CMK (cell line): ENCODE measurements around the gene FAM3D.

Experiments
- DNase-seq: peaks from one replicate; pipeline ENCODE4 v3.0.0-alpha.2; 2010; ENCODE audit warnings: low read depth

Gene FAM3D

DNA sequence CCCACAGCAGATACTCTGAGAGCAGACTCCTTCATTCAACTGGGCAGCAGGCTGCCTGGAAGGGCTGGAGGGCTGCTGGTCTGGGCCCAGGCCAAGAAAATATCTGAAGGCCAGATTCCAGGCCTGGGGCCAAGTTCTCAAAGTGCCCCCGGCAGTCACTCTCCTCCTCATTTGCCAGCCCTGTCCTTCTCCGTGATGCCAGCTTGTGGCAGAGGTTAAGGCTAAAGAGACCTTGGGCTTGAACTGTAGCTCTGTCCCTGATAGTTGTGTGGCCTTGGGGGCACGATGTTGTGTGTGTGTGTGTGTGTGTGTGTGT is 39.0 kb downstream of the FAM3D start:
- DNase-seq: no peak

DNA sequence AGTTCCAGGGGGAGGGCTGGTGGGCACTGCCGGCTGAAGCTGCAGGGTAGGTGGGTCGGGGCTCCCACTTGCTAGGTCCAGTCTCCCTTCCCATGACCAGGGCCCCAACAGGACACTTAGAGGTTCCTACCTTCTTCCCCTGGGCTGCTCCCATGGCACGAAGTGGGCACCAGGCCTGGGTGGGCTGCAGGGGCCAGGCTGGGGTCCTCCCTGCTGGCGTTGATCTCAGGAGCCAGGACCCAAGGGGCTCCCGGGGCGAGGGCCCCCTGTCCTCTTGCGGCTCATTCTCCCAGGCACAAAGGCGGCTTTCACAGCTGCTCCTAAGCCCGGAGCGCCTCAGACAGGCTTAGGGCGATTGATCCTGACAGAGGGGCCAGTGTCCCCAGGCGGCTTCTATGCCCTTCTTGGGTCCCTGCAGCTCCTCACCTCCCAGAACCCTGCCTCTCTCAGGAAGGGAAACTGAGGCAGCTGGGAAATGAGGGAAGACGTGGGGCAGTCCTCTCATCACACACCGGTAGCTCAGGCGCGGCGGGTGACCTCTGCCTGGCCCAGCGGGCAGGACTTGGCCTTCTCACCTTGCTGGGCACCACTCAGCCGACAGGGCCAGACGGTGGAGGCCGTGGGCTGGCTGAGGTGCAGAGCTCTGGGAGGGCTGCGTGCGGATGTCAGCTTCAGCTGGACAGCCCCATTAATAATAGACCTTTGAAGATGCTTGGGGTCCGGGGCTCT is 39.6 kb downstream of the FAM3D start:
- no peak for DNase-seq

DNA sequence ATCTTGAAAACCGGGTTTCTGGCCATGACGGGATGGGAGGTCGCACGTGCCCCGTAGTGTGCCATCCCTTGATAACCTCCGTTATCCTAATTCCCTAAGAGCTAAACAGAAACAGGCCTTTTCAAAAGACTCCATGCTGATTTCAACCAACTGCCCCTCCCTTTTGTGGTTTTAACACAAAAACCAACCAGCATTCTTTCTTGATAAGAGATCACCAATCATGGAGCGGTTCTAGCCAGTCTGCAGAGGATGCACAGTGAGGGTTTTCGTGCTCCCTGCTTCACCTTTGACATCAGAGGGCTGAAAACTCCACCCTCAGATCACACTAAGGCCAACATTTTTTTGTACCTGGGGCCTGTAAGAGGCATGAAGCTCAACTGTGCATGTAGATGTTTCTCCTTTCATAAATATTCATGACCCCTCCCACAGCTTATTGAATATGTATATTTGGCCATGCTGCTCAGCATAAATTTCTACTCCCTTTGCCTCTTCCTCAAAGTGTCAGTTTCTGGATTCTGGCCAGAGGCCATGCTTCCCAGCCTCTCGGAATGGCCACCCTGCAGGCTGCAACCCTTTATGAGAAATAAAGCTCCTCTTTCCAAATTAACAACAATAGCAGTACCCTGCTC is 41.3 kb downstream of the FAM3D start:
- DNase-seq: no peak

DNA sequence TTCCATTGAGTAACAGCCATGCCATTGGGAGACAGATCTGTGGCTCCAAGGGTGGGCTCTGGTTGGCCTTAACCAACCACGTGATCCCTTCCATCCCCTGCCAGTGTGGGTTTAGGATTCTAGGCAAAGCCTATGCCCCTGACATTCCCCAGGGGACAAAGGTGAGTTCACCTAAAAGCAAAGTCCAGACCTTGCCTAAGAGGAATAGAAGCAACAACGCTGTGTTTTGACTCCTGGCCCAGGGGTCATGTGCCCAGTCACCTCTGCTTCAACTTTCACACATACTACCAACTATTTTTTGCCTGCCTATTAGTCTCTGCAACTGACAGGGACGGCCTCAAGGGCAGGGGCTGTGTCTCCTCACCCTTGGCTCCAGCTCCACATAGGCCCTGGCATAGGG is 42.0 kb downstream of the FAM3D start:
- DNase-seq: no peak

DNA sequence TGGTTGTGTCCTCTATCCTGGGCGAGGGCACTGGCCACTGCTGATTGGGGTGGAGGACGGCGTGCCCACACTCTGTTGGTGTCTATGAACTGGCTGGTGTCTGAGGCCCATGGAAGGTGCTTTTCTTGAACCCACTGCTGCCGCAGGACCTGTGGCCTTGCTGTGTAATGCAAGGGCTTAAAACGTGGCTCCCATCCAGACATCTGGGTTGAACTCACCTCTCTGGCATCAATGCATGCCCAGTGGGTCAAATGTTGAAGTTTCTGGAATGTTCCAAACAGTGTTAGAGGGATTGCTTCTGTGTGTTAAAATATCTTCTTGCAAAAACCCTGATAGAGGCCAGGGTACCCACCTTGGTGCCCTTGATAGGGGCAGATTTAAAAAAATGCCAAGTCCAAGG is 42.6 kb downstream of the FAM3D start:
- DNase-seq: no peak

DNA sequence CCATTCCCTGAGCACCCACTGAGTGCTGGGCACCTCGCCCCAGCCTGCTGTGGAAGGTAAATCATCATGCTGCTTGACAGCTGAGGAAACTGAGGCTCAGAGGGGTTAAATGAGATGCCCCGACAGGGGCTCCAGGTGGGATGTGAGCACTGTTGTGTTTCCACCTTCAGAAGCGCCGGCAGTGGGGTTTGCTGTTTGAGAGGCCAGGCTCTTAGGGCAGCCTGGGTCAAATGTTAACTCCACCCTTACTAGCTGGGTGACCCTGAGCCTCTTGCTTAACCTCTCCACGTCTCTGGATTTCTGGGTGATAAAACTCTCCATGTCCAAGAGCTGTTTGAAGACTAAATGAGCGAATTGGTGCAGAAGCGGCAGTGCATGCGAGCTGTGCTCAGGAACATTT is 43.1 kb downstream of the FAM3D start:
- DNase-seq: no peak

DNA sequence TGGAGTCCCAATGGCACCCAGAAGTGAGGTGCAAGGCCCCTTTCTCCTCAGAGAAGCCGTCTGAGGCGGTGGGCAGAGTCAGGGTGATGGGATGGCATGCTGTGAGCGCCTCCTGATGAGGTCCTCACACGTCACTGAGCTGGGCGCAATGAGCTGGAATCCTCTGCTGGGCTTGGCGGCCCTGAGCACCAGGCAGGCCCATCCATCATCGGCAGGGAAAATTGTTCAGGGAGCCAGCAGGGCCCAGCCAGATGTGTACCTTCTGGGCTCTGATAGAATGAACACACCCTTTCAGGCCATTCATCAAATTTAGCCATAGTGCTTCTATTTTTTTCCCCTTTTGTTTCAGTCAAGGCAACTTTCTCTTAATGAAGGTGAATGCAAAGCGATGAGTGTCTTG is 43.7 kb downstream of the FAM3D start:
- DNase-seq: no peak

DNA sequence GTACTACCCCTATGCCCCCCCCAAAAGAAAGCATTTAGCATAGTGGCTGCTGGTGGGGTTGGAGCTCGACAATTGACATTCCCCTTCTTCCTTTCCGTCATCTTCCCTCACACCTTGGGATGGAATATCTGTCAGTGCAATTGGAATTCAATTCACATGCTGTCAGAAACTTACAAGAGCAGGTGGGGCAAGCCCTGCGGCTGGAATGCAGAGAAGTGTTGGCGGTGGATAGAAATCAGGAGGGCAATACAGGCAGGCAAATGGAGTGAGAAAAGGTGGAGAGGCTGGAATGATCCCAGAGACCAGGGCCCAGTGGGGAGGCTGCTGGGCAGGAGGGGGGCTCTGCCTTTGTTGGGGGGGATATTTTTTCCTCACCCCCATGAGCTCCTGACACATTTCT is 44.1 kb downstream of the FAM3D start:
- no peak for DNase-seq

DNA sequence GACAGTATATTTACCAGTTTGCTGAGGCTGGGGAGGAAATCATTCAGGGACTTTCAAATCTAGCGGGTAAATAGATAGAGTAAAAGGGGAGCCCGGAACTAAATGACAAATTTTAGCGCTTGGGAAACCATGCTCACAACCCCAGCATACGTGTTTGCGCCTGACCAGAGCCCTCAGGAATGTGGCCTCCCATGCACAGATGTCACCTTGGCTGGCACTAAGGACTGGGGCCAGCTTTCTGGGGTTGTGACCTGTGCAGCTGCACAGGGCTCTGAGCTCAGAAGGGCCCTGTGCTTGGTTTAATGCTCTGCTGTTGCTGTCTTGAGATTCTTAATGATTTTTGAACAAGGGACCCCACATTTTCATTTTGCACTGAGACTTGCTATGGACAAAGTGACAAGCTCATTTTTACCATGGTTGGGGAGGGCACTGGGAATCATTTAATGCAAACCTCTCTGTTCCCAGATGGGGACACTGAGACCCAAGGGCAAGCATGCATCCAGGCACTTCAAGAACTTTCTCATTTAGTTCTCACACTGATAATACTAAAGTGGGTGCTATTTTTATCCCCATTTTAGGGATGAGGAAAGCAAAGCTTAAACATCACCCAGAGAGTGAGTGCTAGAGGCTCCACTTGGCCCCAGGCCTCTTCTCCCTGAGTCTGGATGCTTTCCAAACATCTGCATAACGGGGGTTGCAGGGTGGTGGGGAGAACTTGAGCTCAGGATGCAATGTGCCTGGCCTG is 45.3 kb downstream of the FAM3D start:
- no peak for DNase-seq

DNA sequence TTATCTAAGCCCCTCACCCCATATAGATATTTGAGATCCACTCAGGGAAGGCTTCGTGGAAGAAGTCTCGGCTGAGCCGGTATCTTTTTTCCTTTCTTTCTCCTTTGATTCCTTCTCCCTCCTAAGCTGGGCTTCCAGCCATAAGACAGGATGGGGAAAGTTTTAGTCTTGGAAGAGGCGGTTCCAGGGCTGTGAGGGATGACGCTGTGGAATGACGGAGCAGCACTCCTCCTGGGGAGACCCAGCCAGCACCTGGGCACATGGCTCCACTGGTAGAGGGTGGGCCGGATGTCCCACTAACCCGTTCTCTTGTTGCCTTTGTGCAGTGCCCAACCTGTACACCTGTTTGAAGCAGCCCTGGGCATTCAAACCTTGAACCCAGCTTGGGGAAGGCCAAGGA is 46.2 kb downstream of the FAM3D start:
- no peak for DNase-seq

DNA sequence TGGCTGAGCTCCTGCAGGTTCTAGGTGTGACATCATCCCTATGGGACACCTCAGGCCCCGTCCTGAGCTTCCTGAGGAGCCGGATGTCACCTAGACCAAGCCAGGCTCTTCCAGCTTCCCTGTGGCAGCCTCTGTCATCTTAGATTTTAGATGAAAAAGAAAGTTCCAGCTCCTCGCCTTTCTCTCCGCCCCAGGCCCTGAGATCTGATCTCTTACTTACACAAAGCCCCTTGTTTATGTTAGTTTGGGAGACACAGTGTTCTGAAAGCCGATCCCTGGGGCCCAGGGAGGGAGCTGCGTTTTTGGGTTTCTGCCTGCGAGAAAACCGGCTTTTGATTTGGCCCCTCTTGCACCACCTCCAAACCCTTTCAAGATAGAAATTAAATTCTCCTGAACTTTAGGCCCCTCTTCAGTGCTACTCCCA is 49.2 kb downstream of the FAM3D start:
- no peak for DNase-seq

DNA sequence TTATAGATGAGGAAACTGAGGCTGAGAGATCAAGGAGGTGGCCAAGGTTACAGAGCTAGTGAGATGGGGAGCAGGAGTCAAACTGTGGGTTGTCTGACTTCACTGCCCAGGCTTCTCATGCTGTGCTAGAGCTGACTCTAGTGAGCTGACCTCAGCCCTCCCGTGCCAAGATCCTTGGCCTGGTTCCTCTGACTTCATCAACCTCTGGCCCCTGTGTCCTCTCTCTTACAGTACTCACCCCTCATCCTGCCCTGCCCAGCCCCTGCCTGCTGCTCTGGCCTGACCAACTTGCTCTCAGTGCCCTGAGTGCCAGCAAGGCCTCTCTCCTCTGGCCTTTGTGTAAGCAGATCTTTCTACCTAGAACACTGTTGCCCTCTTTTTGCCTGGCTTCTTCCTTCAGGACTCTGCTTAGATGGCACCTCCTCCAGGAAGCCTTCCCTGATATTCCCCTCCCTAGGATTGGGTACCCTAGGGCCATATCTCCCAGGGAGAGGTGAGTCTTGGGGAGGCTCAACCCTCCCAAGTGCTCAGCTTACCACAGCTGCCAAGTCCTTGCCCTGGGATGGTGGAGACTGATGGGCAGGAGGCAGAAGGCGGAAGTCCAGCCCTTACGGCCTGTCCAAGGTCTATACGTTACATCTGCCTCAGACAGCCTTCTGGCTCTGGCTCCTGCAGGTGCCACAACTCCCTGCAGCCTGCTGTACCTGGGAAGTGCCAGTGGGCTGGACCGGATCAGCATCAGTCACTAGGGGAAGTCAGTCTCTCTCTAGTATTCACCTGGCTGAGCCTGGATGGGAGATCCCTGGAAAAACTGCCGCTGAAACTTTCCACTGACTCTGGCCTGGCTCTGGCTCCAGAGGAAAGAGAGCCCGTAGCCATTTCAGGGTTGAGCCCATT is 53.1 kb downstream of the FAM3D start:
- DNase-seq: no peak

DNA sequence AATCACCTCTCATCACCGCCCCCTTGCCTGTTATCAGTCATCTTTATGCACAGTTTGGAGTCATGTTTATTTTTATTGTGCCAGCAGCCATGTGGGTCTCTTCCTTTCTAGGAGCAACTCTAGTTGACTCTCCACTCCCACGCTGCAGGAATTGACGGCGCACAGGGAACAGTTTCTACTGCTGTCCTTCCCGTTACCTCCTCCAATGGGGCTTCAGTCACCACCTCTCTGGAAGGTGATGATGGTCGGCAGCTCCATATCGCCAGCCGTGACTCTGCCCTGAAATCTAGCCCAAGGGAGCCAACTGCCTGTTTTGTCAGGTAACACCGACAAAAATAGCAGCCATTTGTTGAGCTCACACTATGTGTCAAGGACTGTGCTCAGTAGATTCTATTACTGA is 53.7 kb downstream of the FAM3D start:
- DNase-seq: no peak

DNA sequence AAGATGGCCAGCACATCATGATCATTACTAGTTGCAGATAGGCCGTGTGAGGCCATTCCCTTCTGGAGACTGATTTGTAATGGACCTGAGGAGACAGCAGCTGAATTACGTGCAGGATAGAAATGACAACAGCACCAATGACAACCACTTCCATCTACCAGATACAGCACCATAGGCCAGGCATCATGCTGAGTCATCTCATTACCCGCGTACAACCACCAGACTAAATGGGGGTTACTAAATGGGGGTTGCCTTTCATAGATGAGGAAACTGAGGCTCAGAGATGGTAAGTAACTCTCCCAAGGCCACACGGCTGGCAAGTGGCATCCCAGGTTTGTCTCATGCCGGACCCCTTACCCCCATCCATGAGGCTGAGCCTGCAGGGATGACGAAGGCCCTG is 56.6 kb downstream of the FAM3D start:
- DNase-seq: no peak

DNA sequence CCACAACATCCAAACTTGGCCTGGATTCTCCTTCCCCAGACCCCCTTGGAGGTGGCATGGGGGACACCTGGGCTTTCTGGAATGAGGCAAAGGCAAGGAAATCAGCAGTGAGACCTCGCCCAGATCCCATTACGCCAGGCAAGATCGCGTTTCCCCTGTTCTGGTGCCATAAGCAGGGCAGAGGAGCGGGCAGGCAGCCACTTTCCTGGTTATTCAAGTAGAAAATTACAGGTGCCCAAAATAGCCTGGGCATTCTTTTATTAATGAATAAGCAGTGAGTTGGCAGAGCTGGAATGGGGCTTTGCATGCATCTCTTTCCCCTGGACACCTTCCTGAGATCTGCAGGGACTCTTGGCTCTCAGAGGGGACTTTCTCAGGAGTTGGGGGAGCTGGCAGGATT is 57.9 kb downstream of the FAM3D start:
- DNase-seq: no peak

DNA sequence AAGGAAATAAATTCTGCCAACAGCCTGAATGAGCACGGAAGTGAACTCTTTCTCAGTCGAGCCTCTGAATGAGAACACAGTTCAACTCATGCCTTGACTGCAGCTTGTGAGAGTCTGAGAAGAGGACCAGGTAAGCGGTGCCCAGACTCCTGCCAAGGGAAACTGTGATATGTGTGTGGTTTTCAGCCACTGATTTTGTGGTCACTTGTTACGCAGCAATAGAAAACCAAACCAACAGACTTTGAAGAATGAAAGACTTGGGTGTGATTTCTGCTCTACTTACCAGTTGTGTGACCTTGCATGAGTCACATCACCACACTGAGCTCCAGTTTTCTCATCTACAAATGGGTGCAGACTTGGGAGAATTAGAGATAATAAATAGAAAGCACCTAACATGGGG is 58.8 kb downstream of the FAM3D start:
- DNase-seq: no peak

DNA sequence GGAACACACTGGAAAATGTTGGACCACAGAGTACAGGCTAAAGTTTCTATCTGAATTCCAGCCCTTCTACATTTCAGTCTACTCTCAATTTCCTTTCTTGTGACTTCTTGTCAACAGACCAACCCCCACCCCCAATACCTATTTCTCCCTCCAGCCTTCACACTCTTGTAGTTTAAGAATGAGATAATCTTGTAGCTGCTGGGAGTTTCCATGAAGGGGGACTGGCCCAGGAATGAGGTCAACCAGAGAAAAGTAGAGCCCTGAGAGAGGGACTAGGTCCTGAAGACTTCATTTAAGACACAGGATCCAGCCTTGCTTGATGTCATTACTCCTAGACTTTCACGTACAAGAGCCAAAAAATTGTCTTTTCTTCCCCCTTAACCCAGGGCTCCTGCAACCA is 59.9 kb downstream of the FAM3D start:
- DNase-seq: no peak

DNA sequence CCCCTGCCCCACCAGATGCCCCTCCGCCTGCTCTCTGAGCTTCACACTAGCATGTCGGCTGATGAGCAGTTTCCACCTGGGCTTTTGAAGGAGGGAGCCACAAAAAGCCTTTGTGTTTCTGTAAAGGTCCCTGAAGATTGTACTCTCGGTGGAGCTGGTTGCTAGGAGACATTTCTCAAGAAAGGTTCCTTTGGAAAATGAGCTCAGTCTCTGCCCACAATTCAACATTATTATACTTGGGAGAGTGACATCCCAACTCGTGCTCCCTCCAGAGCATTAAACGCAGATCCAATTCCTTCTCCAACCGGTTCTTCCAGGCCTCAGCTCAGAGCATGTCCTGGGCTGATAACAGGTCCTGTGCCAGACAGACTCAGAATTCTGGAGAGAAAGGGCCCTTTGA is 62.5 kb downstream of the FAM3D start:
- DNase-seq: no peak

DNA sequence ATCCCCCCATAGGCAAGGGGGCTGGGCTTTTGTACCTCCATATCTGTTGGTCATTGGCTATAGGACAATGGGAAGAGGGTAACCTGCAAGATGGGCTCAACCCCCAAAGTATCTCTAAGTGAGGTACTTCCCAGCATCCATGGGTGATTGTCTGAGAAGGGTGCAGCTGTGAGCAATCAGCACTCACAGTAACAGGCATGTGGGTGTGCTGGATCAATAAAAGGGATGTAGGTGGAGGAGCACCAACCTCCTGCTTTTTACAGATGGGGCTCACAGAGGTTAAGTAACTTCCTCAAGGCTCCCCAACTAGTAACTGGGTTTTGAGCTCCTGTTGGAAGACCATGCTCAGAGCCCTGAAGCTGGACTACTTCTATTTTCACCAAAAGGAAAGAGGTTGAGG is 63.0 kb downstream of the FAM3D start:
- DNase-seq: no peak

DNA sequence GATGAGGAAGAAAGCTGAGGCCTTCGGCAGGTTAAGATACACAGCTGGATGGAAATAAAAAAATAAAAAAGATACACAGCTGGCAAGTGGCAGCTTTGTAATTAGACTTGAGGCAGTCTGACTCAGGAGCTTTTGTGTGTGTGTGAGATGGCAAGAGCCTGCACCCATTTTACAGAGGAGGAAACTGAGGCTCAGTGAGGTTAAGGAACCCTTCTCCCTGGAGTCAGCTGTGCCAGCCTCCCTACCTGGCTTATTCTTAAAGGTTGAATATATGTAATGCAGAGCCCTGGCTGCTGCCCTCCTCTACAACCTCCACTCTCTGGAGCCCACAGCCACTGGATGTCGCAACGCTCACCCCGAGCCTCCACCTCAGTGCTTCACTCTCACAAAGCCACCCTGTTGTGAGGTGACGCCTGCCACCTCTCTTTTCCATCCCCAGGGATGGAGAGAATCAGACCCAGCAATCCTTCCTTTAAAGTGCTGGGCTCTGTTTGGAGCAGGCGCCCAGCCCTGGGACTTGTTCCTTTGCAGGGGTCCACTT is 68.7 kb downstream of the FAM3D start:
- DNase-seq: no peak

DNA sequence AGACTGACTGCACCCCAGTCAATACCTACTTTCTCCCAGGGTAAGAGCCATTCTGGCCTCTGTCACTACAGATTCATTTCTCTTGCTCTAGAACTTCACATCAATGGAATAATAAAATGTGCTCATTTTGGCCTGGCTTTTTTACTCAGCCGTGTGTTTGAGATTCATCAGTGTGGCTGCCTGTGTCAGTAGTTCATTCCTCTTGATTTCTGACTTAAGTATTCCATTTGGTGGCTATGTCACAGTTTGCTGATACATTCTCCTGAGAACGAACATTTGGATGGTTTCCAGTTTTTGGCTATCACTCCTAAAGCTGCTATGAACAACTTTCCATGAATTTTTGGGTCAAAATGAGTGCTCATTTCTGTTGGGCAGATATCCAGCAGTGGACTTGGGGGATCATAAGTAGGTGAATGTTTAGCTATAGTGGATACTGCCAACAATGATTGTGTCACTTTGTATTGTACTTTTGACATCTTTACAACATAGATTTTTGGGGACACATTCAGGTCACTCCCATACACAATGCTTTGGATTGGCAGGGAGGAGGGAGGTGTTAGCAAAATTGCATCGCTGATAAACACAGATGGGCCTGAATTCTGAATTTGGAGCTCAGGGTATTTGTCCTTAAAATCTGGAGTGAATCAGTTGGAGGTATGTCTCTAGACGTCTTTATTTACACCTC is 69.6 kb downstream of the FAM3D start:
- no peak for DNase-seq

DNA sequence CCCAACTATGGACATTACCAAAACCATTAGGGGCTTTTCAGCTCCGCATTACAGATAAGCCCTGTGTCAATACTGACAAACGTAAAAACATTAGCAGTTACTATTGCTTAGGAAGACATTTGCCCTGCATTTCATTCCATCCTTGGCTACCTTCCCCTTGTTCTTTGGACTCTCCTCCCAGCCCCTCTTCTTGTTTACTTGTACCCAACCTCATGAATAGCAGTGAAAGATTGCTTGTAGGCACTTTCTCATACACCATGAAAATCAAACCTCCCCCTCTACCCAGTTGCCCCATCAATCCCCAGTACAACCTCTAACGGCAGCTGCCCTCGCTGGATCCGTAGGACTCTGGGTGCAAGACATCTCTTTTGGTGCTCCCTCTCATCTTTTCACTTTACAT is 72.5 kb downstream of the FAM3D start:
- DNase-seq: no peak
